C4-2B (cell line): Measurements from ENCODE around the gene HSFX4.
"Not testable (repeated sequence)": the region's sequence is repeated elsewhere in the genome, so short reads cannot be mapped to it uniquely, and the experiment has no call there.

Experiments used
- H3K27ac ChIP-seq: fragments of 450-650 bp; 2 replicates; pipeline ENCODE4 v1.5.1; 2017
- CTCF ChIP-seq: fragments of 450-650 bp; conservative IDR thresholded peaks from 2 replicates; pipeline ENCODE4 v1.5.1; 2017; ENCODE audit warnings: mild to moderate bottlenecking
- ZFX ChIP-seq: fragments of 450-650 bp; IDR thresholded peaks from 2 replicates; pipeline ENCODE4 v1.6.1; 2017

HSFX4 gene

GRCh38 chrX:149937871-149938426 is 8.6 kb downstream of the HSFX4 start:
- TF ChIP-seq CTCF (no peak), ZFX (peak; percentile 35; the same call in 1 of the 2 replicates)
- peak overlapping the region; percentile 79 for H3K27ac ChIP-seq

- H3K27ac ChIP-seq = peak within 1 kb of the TSS; percentile 79
- no peak for TF ChIP-seq ZFX
- TF ChIP-seq CTCF = peak; percentile 55
These were observed 9.1 kb downstream of the HSFX4 start, which contains the start of gene EOLA2 for GRCh38 chrX:149938427-149938880. TSS of gene EOLA2 (minus strand) at chrX:149938491. CDS start at chrX:149933874, 4,617 bp downstream.

GRCh38 chrX:149938881-149939654 is 9.7 kb downstream of the HSFX4 start:
- peak overlapping the region; percentile 80 for H3K27ac ChIP-seq
- TF ChIP-seq CTCF = no peak
- TF ChIP-seq ZFX = no peak

GRCh38 chrX:149939655-149939904 is 10.2 kb downstream of the HSFX4 start:
- H3K27ac ChIP-seq = peak overlapping the region; percentile 80

GRCh38 chrX:149939905-149940673 is 10.7 kb downstream of the HSFX4 start:
- TF ChIP-seq ZFX (no peak), CTCF (no peak)
- H3K27ac ChIP-seq = peak overlapping the region; percentile 80

More at GRCh38 chrX:149939655-149939904, 10.2 kb downstream of the HSFX4 start:
- no peak for TF ChIP-seq ZFX
- TF ChIP-seq CTCF = no peak

GRCh38 chrX:149940674-149941024 is 11.3 kb downstream of the HSFX4 start:
- H3K27ac ChIP-seq = peak overlapping the region; percentile 80; the same call in 1 of the 2 replicates

GRCh38 chrX:149945087-149945670 is 15.8 kb downstream of the HSFX4 start:
- not testable (repeated sequence) for H3K27ac ChIP-seq

More at GRCh38 chrX:149940674-149941024, 11.3 kb downstream of the HSFX4 start:
- peak; percentile 53 for TF ChIP-seq CTCF

- not testable (repeated sequence) for H3K27ac ChIP-seq
These were observed 16.4 kb downstream of the HSFX4 start for GRCh38 chrX:149945820-149946219.

GRCh38 chrX:149946932-149947331 is 17.6 kb downstream of the HSFX4 start:
- not testable (repeated sequence) for H3K27ac ChIP-seq
